Gastroesophageal sphincter (tissue), 4 donors: ENCODE data around the gene KIF20B. TPM values are rescaled to one million over a fixed set of nuclear protein-coding genes. Genes with fewer than 3 reads are reported as not detected.
A peak's percentile ranks its signal among the peaks of the same experiment; 100 is the strongest.

Experiments used
- ATAC-seq: fragments of 150-250 bp; one replicate; pipeline ENCODE4 v1.9.1; 2016; ENCODE audit warnings: mild to moderate bottlenecking, moderate library complexity
- H3K27ac ChIP-seq, 4 donors: fragments of 200-600 bp; sonication (generic) in 3 of 4; 1 replicate in 3 of 4; 2 replicates in 1 of 4; pipeline ENCODE4 v1.5.1; 2016 to 2019
- H3K27me3 ChIP-seq: fragments of 200-600 bp; sonication (generic); one replicate; pipeline ENCODE4 v1.5.1; 2019
- H3K36me3 ChIP-seq, 2 donors: fragments of 200-600 bp; sonication (generic); one replicate each; pipeline ENCODE4 v1.5.1; 2019; ENCODE audit warnings: control low read depth in 1 of 2
- H3K4me1 ChIP-seq, 3 donors: fragments of 200-600 bp; sonication (generic); 1 replicate in 2 of 3; 2 replicates in 1 of 3; pipeline ENCODE4 v1.5.1; 2016 to 2019; ENCODE audit warnings: control low read depth in 2 of 3
- H3K4me3 ChIP-seq, 2 donors: fragments of 200-600 bp; sonication (generic); one replicate each; pipeline ENCODE4 v1.5.1; 2019; ENCODE audit warnings: mild to moderate bottlenecking in 1 of 2, moderate library complexity in 1 of 2
- H3K9me3 ChIP-seq, 3 donors: fragments of 200-600 bp; sonication (generic); one replicate each; pipeline ENCODE4 v1.5.1; 2017 to 2019; ENCODE audit warnings: control low read depth in 2 of 3
- CTCF ChIP-seq, 4 experiments: fragments of 200-600 bp in 2 of 4; fragments of 450-650 bp in 2 of 4; sonication (generic) in 1 of 4; IDR thresholded peaks; one replicate each; pipeline ENCODE4 v1.5.1; 2017 to 2019; ENCODE audit warnings: antibody characterized with exemption in 4 of 4, mild to moderate bottlenecking in 2 of 4, moderate library complexity in 2 of 4
- EP300 ChIP-seq: sonication (generic); formaldehyde crosslinking; IDR thresholded peaks from one replicate; pipeline ENCODE4 v1.6.1; 2017; ENCODE audit warnings: antibody characterized with exemption, mild to moderate bottlenecking
- POLR2A ChIP-seq, 2 donors: fragments of 450-650 bp; IDR thresholded peaks; one replicate each; pipeline ENCODE4 v1.6.1; 2017; ENCODE audit warnings: antibody characterized with exemption in 2 of 2, mild to moderate bottlenecking in 2 of 2, moderate library complexity in 1 of 2
- POLR2AphosphoS5 ChIP-seq: sonication (generic); formaldehyde crosslinking; IDR thresholded peaks from one replicate; pipeline ENCODE4 v1.6.1; 2017; ENCODE audit warnings: antibody characterized with exemption
- WGBS, 2 donors: methylation state at CpG; one replicate each; pipeline ENCODE4 v1.1.5; 2018; ENCODE audit warnings: low coverage in 1 of 2; 5-methylcytosine and 5-hydroxymethylcytosine counted together
- total RNA-seq, 4 donors: library from RNA; depleted of rRNA; stranded (reverse); fragments of >200 nt; gene quantifications; one replicate each; pipeline ENCODE4 v1.1.0, GENCODE V29; 2016

Gene KIF20B
- total RNA-seq, 4 donors from 2014 or later = 2.4 to 3.0 (median 2.9) TPM

- Histone ChIP-seq H3K27ac (no peak overlapping the region), H3K9me3 (no peaks in the 10 kb centered on the region), H3K27me3 (no peaks in the 10 kb centered on the region), H3K36me3 (no peaks in the 10 kb centered on the region), H3K4me1 (no peaks in the 10 kb centered on the region), H3K4me3 (no peak overlapping the region)
- WGBS, 2 donors = 100% methylated on average over 2 of the region's 3 CpGs; no CpG with 5 or more reads in 1 of the 2 donors
- ATAC-seq = no peak
- TF ChIP-seq POLR2AphosphoS5 = no peak
- no peak for TF ChIP-seq CTCF (IDR thresholded peaks at IDR 0.05)
- TF ChIP-seq EP300 = no peak
- TF ChIP-seq POLR2A (IDR thresholded peaks at IDR 0.05) = no peak
Measured at GRCh38 chr10:89695307-89695706, 6.1 kb upstream of the KIF20B start.

GRCh38 chr10:89697946-89698345 lies 3.4 kb upstream of the KIF20B start:
- no peaks in the 10 kb centered on the region for H3K27me3 ChIP-seq
- TF ChIP-seq POLR2AphosphoS5 (no peak), POLR2A (IDR thresholded peaks at IDR 0.05) (no peak), CTCF (IDR thresholded peaks at IDR 0.05) (no peak), EP300 (no peak)
- 91 to 92% methylated on average over 3 of the region's 3 CpGs for WGBS, 2 donors

GRCh38 chr10:89699581-89700064 lies 1.8 kb upstream of the KIF20B start:
- H3K36me3 ChIP-seq = no peaks in the 10 kb centered on the region
- no peak overlapping the region for H3K27ac ChIP-seq
- H3K27me3 ChIP-seq = no peaks in the 10 kb centered on the region
- no peak for ATAC-seq
- TF ChIP-seq CTCF (IDR thresholded peaks at IDR 0.05) (no peak), POLR2AphosphoS5 (no peak), POLR2A (IDR thresholded peaks at IDR 0.05) (no peak)
- H3K9me3 ChIP-seq = no peaks in the 10 kb centered on the region
- 100% methylated on average over 1 to 2 of the region's 2 CpGs for WGBS, 2 donors
- H3K4me1 ChIP-seq = peaks cover 0 to 13% (median 3%) of the 10 kb centered on the region in 3 donors
- no peak overlapping the region for H3K4me3 ChIP-seq

More at GRCh38 chr10:89697946-89698345, 3.4 kb upstream of the KIF20B start:
- Histone ChIP-seq H3K36me3 (no peaks in the 10 kb centered on the region), H3K27ac (no peak overlapping the region), H3K9me3 (no peaks in the 10 kb centered on the region), H3K4me3 (no peak overlapping the region), H3K4me1 (peaks cover 0 to 13% (median 3%) of the 10 kb centered on the region in 3 donors)
- no peak for ATAC-seq

GRCh38 chr10:89700923-89701241 lies 508 bp upstream of the KIF20B start:
- WGBS, 2 donors = 0% methylated on average over 7 of the region's 8 CpGs; no CpG with 5 or more reads in 1 of the 2 donors
- Histone ChIP-seq H3K36me3 (no peaks in the 10 kb centered on the region), H3K4me3 (peak overlapping the region; percentile 67), H3K4me1 (peaks cover 0 to 13% (median 3%) of the 10 kb centered on the region in 3 donors), H3K27ac (peak overlapping the region; percentile 69 to 90 (median 89)), H3K27me3 (no peaks in the 10 kb centered on the region), H3K9me3 (no peaks in the 10 kb centered on the region)
- peak; percentile 67 for ATAC-seq
- no peak for TF ChIP-seq EP300

GRCh38 chr10:89702121-89702480 lies 711 bp downstream of the KIF20B start:
- no peaks in the 10 kb centered on the region for H3K36me3 ChIP-seq
- H3K9me3 ChIP-seq = no peaks in the 10 kb centered on the region
- no peaks in the 10 kb centered on the region for H3K27me3 ChIP-seq
- TF ChIP-seq POLR2AphosphoS5 (no peak), POLR2A (IDR thresholded peaks at IDR 0.05) (no peak), CTCF (IDR thresholded peaks at IDR 0.05) (no peak), EP300 (no peak)
- H3K4me3 ChIP-seq = peak overlapping the region in 1 of 2 donors; percentile 67
- peaks cover 0 to 13% (median 3%) of the 10 kb centered on the region in 3 donors for H3K4me1 ChIP-seq
- WGBS, 2 donors = 21 to 28% methylated on average over 4 to 6 of the region's 7 CpGs
- ATAC-seq = no peak
- H3K27ac ChIP-seq = peak overlapping the region in 1 of 4 donors; percentile 89
